Cardiac septum (tissue), 1 donor: ENCODE measurements around the gene SIGLECL1. TPM values are rescaled to one million over a fixed set of nuclear protein-coding genes. Genes with fewer than 3 reads are reported as not detected.

Experiments used
- DNase-seq: peaks from one replicate; pipeline ENCODE4 v3.0.0-alpha.2; 2020; ENCODE audit warnings: low spot score
- intact Hi-C: fragments of 100-400 bp; cut with DNase I; formaldehyde crosslinking; loops from one replicate; pipeline ENCODE4 v1.14.0; 2022
- total RNA-seq: library from RNA; stranded (reverse); fragmentation: NEBNext Ultra II Directional; extraction: Animal tissue kit (Norgen Biotek cat#: 25700); gene quantifications from one replicate; pipeline ENCODE4 v1.2.1, GENCODE V29; 2021
- donor health status: DM: no; HTN: no; CAD: no.

The SIGLECL1 gene
- total RNA-seq, 1 donor from 2014 or later, result not detected

DNA sequence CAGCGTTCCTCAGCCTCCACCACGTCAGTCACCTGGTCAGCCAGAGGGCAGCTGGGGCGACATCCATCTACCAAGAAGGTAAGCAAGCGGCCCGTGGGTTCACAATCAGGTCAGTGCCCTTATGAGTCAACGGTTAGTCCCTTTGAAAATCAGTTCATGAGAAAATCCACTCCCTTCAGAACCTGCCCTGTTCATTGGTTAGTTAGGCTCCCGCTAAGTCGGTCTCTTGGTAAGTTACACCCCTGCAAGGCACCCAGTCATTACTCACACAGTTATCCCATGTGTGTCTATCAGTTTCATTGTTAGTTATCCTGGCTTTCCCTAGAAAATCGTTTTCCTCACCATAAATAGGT is 564 bp downstream of the SIGLECL1 start:
- intact Hi-C loops, result no loop called here
- no peak for DNase-seq

GRCh38 chr19:51252306-51253079 is 1.6 kb downstream of the SIGLECL1 start:
- intact Hi-C loops, result no loop called here
- no peak for DNase-seq

DNA sequence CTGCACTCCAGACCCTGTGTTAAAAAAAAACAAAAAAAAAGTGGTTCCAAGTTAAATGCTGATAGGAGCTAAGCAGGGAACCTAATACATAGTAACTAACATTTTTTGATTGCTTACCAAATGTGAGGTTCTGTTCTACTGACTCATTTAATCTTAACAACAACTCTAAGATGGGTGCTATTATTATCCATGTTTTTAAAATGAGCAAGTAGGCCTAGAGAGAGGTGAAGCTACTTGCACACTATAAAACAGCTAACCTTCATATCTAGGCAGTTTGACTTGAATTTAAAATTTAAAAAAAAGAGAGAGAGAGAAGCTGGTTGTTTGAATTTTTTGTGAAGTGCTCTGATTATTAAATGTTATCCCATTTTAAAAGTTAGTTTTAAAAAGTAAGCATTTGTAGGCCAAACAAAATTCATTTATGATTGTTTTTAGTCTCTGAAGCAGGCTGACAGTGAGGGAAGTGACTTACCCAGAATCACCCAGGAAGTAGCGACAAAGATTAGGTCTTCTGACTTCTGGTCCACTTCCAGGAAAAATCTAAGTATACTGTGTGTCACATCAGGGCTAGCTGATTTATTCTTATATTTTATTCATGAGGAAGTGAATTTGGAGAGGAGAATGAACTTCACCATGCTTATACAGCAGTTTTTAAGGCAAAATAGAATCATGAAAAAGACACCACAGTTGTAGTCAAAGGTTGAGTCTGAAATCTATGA is 2.4 kb downstream of the SIGLECL1 start:
- intact Hi-C loops, result no loop called here
- DNase-seq, result no peak

DNA sequence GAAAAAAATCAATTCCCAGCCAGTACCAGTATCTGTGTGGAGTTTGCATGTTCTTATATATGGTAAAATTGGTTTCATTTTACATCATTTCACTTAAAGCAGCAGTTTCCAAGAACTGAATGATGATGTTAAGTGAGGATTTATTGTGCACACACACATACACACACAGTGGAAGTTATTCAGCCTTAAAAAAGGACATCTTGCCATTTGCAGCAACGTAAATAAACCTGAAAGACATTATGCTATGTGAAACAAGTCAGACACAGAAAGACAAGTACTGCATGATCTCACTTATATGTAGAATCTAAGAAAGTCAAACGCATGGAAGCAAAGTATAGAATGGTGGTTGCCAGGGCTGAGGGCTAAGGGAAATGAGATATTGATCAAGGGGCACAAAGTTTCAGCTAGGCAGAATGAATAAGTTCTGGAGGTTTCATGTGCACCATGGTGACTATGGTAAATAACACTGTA is 5.3 kb downstream of the SIGLECL1 start:
- intact Hi-C loops, result no loop called here
- no peak for DNase-seq

- intact Hi-C loops, result no loop called here
- no peak for DNase-seq
These were observed 6.6 kb downstream of the SIGLECL1 start for GRCh38 chr19:51257471-51257870.

GRCh38 chr19:51258165-51259160 is 7.6 kb downstream of the SIGLECL1 start:
- DNase-seq, result no peak
- intact Hi-C loops, result no loop called here

GRCh38 chr19:51259348-51260245 is 8.7 kb downstream of the SIGLECL1 start:
- intact Hi-C loops, result no loop called here
- DNase-seq, result no peak

DNA sequence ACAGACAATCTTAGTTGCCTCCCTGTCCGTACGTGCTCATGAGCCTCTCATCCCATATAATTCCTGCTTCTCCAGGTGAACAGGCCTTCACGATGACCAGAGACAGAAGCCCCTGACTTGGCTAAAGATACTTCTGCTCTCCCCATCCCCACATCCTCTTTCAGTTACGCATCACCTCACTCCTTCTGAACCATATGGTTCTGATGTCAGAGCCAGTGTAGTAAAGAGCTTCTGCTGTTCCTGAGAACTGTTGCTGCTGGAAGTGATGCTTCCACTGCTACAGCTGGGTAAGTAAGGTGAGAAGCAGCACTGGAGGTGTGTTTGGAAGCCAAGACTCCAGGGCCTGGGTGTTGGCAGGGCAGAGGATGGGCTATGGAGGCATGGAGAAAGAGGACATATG is 12.9 kb downstream of the SIGLECL1 start:
- intact Hi-C loops, result no loop called here
- DNase-seq, result no peak

DNA sequence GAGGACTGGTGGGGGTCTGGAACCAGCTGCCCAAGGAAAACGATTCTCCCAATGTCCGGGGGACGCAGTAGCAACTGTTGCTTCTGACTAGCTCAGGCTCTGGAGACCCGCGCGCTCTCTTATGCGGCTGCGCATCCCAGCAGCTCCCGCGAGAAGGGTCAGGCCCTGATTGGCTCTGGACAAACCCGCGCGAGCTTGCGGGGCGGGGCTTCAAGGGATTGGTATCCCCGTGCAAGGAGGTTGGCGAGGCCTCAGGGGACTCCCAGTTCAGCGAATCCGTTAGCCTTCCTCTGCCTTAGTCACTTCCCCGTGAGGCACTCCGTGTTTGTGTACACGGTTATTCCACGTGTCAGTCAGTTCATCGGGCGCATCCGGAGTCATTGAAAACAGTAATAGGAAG is 20.2 kb downstream of the SIGLECL1 start:
- intact Hi-C loops, result no loop called here
- no peak for DNase-seq

GRCh38 chr19:51272183-51272810 is 21.4 kb downstream of the SIGLECL1 start:
- intact Hi-C loops, result no loop called here
- DNase-seq, result no peak

GRCh38 chr19:51274049-51274770 is 23.3 kb downstream of the SIGLECL1 start:
- DNase-seq, result no peak
- intact Hi-C loops, result no loop called here

DNA sequence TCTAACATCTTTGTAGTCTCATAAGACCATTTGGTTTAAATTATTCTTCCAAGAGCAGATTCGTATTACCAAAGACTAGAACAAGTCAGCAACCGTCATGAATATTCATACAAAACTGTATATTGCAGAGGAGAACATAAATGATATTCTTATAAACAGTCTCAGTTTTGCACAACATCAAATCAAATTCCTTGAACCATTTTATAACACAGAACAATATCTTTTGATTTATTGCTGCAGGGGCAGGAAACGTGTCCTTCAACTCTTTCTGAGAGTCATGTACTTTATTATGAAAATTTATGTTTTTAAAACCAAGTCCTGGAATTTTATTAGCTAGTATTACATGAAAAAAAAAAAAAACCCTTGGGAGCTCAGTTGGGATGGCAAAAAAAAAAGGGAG is 26.2 kb downstream of the SIGLECL1 start:
- intact Hi-C loops, result no loop called here
- no peak for DNase-seq

DNA sequence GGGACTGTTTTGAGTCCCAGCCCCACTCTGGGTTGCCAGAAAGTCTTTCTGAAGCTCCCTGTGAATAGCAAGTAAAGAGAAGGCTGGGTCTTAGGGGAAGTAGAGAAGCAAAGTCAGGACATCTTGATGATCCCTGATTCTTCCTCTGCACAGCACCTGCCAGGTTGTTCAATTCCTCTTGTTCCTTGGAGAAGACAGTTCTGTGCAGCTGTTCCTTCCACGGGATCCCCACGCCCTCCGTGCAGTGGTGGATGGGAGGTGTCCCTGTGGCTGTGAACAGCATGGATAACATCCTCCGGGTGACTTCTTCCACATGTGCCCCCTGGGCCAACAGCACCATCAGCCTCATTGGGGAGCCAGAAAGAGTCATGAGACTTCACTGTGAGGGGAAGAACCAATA is 31.5 kb downstream of the SIGLECL1 start:
- intact Hi-C loops, result no loop called here

DNA sequence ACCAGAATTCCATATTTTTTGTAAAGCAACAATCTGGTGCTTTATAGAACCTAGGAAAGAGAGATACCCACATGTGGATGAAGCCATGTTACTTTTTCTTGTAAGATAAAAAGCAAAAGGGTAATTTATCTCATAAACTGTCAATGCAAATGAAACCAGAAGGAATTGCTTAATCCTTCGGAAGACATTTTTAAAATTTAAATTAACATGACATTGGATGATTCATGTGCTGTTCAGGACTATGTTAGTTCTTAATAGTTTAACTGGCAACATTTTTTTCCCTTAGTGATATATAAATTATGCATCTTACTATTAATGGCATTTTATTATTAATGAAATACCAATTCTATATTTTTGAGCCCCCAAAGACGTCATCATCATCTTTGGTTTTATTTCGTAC is 34.8 kb downstream of the SIGLECL1 start:
- intact Hi-C loops, result no loop called here
- no peak for DNase-seq

More for the DNA sequence above, 31.5 kb downstream of the SIGLECL1 start:
- DNase-seq, result no peak

- intact Hi-C loops, result no loop called here
- DNase-seq, result no peak
These were observed 38.8 kb downstream of the SIGLECL1 start for GRCh38 chr19:51289635-51290034.

- intact Hi-C loops, result no loop called here
- DNase-seq, result no peak
These were observed 42.1 kb downstream of the SIGLECL1 start for GRCh38 chr19:51292971-51293370.

DNA sequence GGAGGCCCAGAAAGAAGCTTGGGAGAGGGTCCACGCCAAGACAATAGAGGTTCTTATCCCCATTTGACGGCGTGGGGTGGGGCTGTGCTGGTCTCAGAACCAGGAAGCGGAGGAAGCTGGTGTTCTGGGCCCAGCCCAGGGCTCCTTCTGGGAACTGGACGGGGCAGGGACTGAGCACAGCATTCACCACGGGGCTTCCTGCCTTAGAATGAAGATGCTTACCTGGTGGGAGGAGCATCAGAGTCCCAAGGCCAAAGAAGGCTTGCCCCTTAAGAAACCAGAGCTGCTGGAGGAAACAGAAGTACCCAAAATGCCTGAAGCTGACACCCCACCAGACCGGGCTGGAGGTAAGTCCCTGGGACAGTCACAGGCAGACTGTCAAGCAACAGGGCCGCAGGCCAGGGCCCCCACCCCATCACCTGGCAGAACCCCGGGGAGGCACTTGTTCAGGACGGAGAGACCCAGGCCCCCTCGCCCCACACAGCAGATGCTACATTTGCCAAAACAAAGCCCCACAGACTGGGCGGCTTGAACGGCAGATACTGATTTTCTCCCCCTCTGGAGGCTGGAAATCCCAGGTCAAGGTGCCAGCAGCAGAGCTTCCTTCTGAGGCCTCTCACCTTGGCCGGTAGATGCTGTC is 42.8 kb downstream of the SIGLECL1 start:
- intact Hi-C loops, result no loop called here
- no peak for DNase-seq
